Measurements from ENCODE around the gene MAST3. TPM values are rescaled to one million over a fixed set of nuclear protein-coding genes. Genes with fewer than 3 reads are reported as not detected.

Gene MAST3
- total and polyA plus RNA-seq, 2 of the 13 experiments (the other 11 are each of a cell fraction or from before 2014, with no cell fraction given), result 4.1 to 4.6 TPM

- TF ChIP-seq KDM5A (IDR thresholded peaks at IDR 0.05; ENCODE audit: borderline replicate concordance, low read length) (no peak; the same call in 1 of the 2 replicates), MED1 (CRISPR knock-in tag; IDR thresholded peaks at IDR 0.05) (no peak), HINFP (CRISPR knock-in tag; IDR thresholded peaks at IDR 0.05; ENCODE audit: low read depth) (no peak), IRF2 (CRISPR knock-in tag; IDR thresholded peaks at IDR 0.05) (no peak), ATAD3A (CRISPR knock-in tag; IDR thresholded peaks at IDR 0.05) (no peak), ZMYM3 (CRISPR knock-in tag; IDR thresholded peaks at IDR 0.05) (no peak), CBX5 (CRISPR knock-in tag; IDR thresholded peaks at IDR 0.05; ENCODE audit: borderline replicate concordance) (no peak), ZNF589 (CRISPR knock-in tag; conservative IDR thresholded peaks at IDR 0.05) (no peak), ZNF558 (CRISPR knock-in tag; IDR thresholded peaks at IDR 0.05; ENCODE audit: borderline replicate concordance) (peak; percentile 92; the same call in 1 of the 2 replicates), PLSCR1 (CRISPR knock-in tag; IDR thresholded peaks at IDR 0.05; ENCODE audit: borderline replicate concordance) (peak; percentile 46; the same call in 1 of the 2 replicates), TFE3 (CRISPR knock-in tag; IDR thresholded peaks at IDR 0.05) (no peak), RAD51 (IDR thresholded peaks at IDR 0.05; ENCODE audit: borderline replicate concordance) (no peak), ASH2L (IDR thresholded peaks at IDR 0.05; ENCODE audit: insufficient read length, low read depth, low read length) (peak; percentile 14), MAF1 (CRISPR knock-in tag; IDR thresholded peaks at IDR 0.05; ENCODE audit: borderline replicate concordance) (no peak), CSRNP2 (CRISPR knock-in tag; conservative IDR thresholded peaks at IDR 0.05; ENCODE audit: low read depth) (no peak), HNRNPUL1 (IDR thresholded peaks at IDR 0.05; ENCODE audit: low read depth, low read length) (no peak), MXD3 (CRISPR knock-in tag; IDR thresholded peaks at IDR 0.05) (no peak; the same call in 1 of the 2 replicates), NBN (conservative IDR thresholded peaks at IDR 0.05) (no peak), TEAD3 (CRISPR knock-in tag; optimal IDR thresholded peaks at IDR 0.05; ENCODE audit: borderline replicate concordance) (no peak), GATAD2A (CRISPR knock-in tag; IDR thresholded peaks at IDR 0.05) (no peak), RFX1 (IDR thresholded peaks at IDR 0.05) (peak; percentile 16; the same call in 1 of the 2 replicates), ZNF615 (CRISPR knock-in tag; IDR thresholded peaks at IDR 0.05; ENCODE audit: borderline replicate concordance) (no peak), RBAK (CRISPR knock-in tag; IDR thresholded peaks at IDR 0.05) (no peak)
These were observed 55.4 kb downstream of the MAST3 start, which contains the start of gene PIK3R2 (continued) for GRCh38 chr19:18152817-18153555.

Measured in HepG2 (cell line).